Stimulated activated CD4-positive, alpha-beta T cell treated with anti-CD3 and anti-CD28 coated beads, Interleukin-1b, Interleukin-23, amount 100 ng/mL, for 4 hours (primary cell): ENCODE data around the gene MRPL23.

ENCODE experiments used
- DNase-seq, 2 donors: peaks; one replicate each; pipeline ENCODE4 v3.0.0-alpha.2; 2020; ENCODE audit warnings: low read depth in 2 of 2

Gene MRPL23

DNA sequence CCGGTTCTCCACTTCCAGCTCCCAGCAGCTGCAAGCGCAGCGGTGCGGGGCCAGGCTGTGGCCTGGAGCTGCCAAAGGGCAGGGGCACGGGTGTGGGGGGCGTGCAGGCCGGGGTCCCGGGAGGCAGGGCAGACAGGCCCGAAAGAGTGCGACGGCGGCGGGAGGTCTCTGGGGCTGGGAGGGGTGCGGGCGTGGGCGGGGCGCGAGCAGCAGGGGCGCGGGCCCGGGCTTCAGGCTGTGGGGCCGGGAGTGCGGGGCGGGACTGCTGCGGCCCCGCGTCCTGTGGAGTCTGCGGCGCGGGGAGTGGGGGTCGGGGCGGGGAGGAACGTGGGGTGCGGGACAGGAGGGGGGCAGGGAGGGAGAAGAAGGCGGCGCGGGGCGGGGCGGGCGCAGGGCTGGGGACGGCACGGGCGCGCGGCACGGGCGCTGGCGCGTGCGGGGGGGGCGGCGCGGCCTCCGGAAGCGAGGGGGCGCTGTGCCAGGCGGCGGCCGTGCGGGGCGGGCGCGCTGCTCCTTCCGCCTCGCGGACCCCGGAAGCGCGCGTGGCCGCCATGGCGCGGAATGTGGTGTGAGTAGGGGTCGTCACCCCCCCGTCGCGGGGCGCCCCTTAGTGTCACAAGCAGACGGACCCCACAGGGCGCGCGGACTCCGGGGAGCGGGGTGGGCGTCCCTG, at the start of gene MRPL23:
Gene MRPL23 (plus strand): TSS at position 521 of the 673 bp plus-strand sequence. CDS start 31 bp downstream, at position 552.
- peak in 1 of 2 donors; percentile 49 for DNase-seq

- DNase-seq = no peak
Measured at GRCh38 chr11:1899090-1899489, 48.0 kb upstream of the MRPL23 start.

GRCh38 chr11:1899686-1900085, 47.4 kb upstream of the MRPL23 start:
- DNase-seq = no peak

- DNase-seq = no peak
Measured at GRCh38 chr11:1906181-1906580, 41.0 kb upstream of the MRPL23 start.

DNA sequence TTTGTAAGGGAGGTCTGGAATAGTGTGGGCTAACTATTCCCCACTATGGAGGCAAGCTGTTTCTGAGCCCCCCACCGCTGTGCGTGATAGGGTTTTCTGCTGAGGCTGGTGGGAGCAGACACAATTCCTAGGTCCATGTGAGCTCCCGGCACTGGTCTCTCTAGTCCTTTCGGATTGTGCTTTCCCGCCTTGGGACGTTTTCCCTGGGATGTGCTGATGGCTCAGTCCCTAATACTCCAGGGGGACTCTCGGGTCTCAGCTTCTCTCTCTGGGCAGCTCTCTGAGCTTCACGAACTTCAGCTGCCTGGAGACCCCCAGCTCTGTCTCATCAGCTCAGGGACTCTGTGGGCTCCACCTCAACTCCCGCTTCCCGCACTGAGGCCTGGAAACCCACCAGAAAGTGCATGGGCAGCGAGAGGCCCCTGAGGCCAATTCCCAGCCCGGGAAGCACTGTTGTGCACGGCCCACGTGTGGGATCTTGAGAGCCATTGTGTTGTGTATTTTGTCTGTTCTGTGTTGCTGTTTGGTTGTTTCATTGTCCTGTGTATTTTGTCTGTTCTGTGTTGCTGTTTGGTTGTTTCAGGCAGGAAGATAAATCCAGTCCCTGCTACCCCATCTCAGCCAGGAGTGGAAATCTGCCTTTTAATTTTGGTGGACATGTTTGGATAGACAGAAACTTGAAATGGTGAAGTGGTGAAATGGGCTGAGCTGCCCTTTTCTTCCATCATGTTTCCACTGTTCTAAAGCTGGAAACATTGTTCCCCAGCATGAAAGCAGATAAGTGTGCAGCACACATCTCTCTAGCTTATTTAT, 40.3 kb upstream of the MRPL23 start:
- no peak for DNase-seq

GRCh38 chr11:1908618-1909017, 38.5 kb upstream of the MRPL23 start:
- no peak for DNase-seq

GRCh38 chr11:1909524-1909923, 37.6 kb upstream of the MRPL23 start:
- no peak for DNase-seq

GRCh38 chr11:1912289-1912878, 34.7 kb upstream of the MRPL23 start:
- DNase-seq = no peak

DNA sequence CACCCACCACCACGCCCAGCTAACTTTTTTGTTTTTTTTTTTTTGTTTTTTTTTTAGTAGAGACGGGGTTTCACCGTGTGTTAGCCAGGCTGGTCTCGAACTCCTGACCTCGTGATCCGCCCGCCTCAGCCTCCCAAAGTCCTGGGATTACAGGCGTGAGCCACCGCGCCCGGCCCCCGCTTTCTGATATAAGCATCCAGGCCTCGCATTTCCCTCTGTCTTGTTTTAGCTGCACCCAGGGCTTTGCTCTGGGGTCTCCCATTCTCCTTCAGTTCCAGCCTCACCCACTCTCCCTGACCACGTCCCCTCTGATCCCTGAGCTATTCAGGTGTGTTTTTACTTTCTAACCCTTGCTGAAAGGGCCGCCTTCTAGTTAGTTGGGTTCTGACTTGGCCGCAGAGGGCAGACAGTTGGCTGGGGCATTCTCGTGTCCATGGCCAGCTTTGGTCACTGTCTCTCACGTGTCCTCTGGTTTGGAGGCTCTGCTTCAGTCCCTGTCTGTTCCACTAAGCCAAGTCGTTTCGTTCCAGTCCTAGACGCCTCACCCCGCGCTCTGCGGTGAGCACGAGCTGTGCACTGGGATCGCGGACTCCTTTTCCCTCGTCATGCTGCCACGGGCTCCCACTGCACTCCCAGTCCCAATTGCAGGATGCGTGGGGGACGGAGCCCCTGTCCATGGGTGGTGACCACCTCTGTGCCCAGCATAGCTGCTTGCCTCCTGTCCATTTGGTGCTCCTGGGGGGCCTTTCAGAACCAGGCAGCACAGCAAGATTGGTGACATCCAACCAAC, 33.7 kb upstream of the MRPL23 start:
- no peak for DNase-seq

GRCh38 chr11:1915795-1916131, 31.4 kb upstream of the MRPL23 start:
- no peak for DNase-seq

DNA sequence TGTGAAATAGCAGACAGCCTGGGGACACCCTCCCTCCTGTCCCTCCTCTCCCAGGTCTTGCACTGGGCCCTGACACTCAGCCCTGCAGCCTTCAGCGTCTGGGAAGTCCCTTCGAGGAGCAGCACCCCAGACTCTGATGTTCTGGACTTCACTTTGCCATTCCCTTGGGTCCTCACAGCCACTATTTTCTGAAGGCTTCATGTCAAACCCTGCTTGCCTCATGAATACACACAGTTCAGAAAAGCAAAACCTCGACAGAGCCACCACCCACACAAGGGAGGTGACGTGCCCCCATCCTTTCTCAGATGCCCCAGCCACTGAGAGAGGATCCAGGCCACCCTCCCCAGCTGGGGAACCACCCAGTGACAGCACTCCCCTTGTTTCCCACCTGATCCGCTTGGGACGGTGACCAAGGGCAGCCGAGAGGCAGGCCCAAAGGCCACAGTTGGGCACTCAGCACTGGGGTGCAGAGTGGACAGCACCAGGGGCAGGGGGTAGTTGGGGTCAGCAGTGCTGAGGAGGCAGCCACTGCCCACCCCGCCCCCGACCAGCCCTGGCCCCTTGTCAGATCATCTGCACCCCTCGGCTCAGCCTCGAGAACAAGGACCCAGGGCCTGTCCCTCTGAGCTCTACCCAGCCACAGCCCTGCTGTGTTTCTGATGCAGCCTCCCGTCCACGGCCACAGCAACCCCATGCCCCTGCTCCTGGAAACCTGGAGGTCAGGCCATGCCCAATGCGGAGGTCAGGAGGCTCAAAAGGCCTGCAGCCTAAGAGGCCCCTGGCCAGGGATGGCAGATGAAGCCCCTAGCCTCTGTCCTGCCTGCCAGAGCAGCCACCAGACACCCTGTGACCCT, 30.8 kb upstream of the MRPL23 start:
- DNase-seq = no peak

DNA sequence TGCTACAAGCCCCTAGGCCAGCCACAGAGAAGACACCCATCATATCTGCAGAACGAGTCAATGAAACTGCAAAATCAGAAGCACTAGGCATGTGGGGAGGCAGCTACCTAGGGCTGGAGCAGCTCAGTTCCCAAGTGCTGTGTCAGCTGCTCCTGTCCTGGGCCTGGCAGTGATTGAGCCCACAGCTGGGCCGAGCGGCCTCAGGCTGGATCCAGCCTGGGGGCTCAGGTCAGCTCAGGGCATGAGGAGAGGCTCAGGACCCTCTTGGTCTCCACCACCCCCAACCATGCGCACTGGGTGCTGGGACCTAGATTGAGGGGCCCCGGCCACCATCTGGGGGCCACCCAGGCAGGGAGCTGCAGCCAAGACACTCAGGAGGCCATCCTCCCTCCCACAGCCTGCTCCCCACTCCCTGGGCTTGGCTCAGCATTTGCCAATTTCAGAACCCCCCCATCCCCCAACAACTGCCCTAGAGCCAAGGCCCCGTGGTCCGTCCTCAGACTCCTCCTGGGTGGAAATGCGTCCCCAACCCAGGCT, 30.1 kb upstream of the MRPL23 start:
- DNase-seq = no peak

- no peak for DNase-seq
Measured at GRCh38 chr11:1917523-1918435, 29.4 kb upstream of the MRPL23 start.

- DNase-seq = no peak
Measured at GRCh38 chr11:1918436-1919315, 28.5 kb upstream of the MRPL23 start.

DNA sequence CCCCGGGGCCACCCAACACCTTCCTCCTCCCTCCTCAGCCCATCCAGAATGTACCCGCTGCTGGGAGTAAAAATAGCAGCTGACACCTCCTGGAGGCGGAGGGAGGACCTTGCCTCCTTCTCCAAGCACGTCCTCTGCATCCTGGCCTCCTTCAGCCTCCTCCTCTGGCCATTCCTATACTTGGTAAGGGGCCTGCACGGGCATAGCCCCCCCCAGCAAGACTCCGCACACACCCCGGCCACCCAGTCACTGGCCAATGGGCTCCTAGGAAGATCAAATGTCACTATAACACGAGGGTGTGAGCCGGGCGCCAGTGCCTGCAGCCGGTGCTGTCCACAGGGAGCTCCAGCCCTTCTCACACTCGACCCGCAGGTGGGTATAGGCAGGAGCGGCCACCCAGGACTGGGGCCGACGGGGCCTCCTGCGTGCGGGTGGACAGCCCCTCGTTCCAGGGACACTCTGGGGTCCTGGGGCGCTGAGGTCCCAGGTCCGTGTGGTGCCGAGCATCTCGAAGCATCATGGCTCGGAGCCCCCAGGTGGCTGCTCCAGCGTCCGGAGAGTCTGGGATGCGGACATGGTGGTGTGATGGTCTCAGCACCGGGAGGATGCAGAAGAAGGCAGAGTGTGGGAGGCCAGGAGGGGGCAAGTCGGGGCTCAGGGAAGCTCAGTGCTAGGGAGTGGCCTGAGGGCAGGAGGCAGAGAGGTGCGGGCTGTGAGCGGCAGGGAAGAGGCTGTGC, 27.6 kb upstream of the MRPL23 start, which contains the start of gene TNNT3:
Gene TNNT3 (plus strand): TSS at position 313 of the 737 bp plus-strand sequence. CDS start 3,172 bp downstream, outside the sequence.
- no peak for DNase-seq

- no peak for DNase-seq
Measured at GRCh38 chr11:1920128-1920908, 26.8 kb upstream of the MRPL23 start.

- DNase-seq = no peak
Measured at GRCh38 chr11:1920909-1921573, 26.1 kb upstream of the MRPL23 start.
